Upper lobe of right lung (tissue), 1 donor: ENCODE data around the gene UBE2D1. TPM values are rescaled to one million over a fixed set of nuclear protein-coding genes. Genes with fewer than 3 reads are reported as not detected.

Source experiments
- ATAC-seq: fragments of 200-7000 bp; cut with Tn5 transposase; one replicate; pipeline ENCODE4 v1.9.1; 2020; ENCODE audit warnings: mild to moderate bottlenecking, moderate library complexity
- DNase-seq: peaks from one replicate; pipeline ENCODE4 v3.0.0-alpha.2; 2020
- H3K27ac ChIP-seq: fragments of 200-600 bp; one replicate; pipeline ENCODE4 v1.8.0; 2022
- H3K27me3 ChIP-seq: fragments of 200-600 bp; one replicate; pipeline ENCODE4 v1.8.0; 2022; ENCODE audit warnings: mild to moderate bottlenecking
- H3K36me3 ChIP-seq: fragments of 200-600 bp; one replicate; pipeline ENCODE4 v1.8.0; 2022
- H3K4me1 ChIP-seq: fragments of 200-600 bp; one replicate; pipeline ENCODE4 v1.8.0; 2022
- H3K4me3 ChIP-seq: fragments of 200-600 bp; one replicate; pipeline ENCODE4 v1.8.0; 2022; ENCODE audit warnings: mild to moderate bottlenecking
- H3K9me3 ChIP-seq: fragments of 200-600 bp; one replicate; pipeline ENCODE4 v1.8.0; 2022
- CTCF ChIP-seq: fragments of 200-600 bp; IDR thresholded peaks from one replicate; pipeline ENCODE4 v1.8.0; 2022; ENCODE audit warnings: antibody characterized with exemption
- intact Hi-C: fragments of 100-400 bp; cut with DNase I; formaldehyde crosslinking; loops from one replicate; pipeline ENCODE4 v1.11.0; 2022
- total RNA-seq: library from RNA; stranded (reverse); fragmentation: NEBNext Ultra II Directional; extraction: Animal tissue kit (Norgen Biotek cat#: 25700); gene quantifications from one replicate; pipeline ENCODE4 v1.2.1, GENCODE V29; 2021
- donor health status: DM: no; HTN: yes; CAD: no; lungs with severe emphysema.

Gene UBE2D1
- total RNA-seq, 1 donor from 2014 or later, result 18.2 TPM

DNA sequence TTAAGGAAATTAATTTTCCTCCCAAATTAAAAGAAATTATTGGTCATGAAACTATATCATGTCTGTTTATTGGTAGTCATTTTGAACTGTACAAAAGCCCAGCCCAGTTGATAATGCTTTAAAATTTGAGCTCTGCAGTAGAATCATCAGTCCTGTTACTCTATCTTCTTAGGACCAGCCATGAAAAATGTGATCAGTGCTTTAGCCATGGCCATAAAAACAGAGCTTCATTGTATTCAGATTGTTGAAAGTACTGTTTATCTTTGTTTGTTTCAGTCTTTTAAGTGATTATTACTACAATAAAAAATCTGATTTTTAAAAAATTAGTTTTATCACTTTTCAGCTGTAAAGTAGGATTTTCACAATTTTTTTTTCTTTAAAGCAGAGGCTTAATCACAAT is 36.7 kb downstream of the UBE2D1 start:
- TF ChIP-seq CTCF, result no peak
- intact Hi-C loops, result no loop called here
- DNase-seq (no peak), ATAC-seq (no peak)
- no peaks in the 10 kb centered on the region for H3K4me1 ChIP-seq
- H3K27me3 ChIP-seq, result no peaks in the 10 kb centered on the region
- no peak overlapping the region for H3K27ac ChIP-seq
- H3K4me3 ChIP-seq, result no peak overlapping the region
- H3K36me3 ChIP-seq, result no peaks in the 10 kb centered on the region
- no peaks in the 10 kb centered on the region for H3K9me3 ChIP-seq

- no peak for ATAC-seq
- no peak overlapping the region for H3K4me3 ChIP-seq
- H3K27ac ChIP-seq, result no peak overlapping the region
These were observed 38.0 kb downstream of the UBE2D1 start for GRCh38 chr10:58372607-58373441.

DNA sequence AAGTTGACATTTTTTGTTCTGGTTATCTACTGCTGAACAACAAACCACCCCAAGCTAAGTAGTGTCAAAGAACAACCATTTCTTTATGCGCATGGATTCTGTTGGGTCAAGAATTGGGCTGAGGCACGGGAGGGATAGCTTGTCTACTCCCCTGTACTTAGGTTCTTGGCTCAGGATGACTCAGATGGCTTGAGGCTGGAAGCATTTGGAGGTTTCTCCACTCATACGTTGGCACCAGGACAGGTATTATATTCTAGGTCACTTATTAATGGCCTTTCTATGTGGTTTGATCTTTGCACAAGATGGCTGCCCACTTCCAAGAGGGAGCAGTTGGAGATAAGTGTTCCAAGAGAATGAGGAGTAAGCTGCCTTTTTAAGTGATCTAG is 38.6 kb downstream of the UBE2D1 start:
- intact Hi-C loops, result no loop called here

More at GRCh38 chr10:58372607-58373441, 38.0 kb downstream of the UBE2D1 start:
- intact Hi-C loops, result no loop called here
- no peaks in the 10 kb centered on the region for H3K36me3 ChIP-seq
- H3K4me1 ChIP-seq, result no peaks in the 10 kb centered on the region
- TF ChIP-seq CTCF, result no peak
- H3K9me3 ChIP-seq, result no peaks in the 10 kb centered on the region
- no peaks in the 10 kb centered on the region for H3K27me3 ChIP-seq
- DNase-seq, result no peak

DNA sequence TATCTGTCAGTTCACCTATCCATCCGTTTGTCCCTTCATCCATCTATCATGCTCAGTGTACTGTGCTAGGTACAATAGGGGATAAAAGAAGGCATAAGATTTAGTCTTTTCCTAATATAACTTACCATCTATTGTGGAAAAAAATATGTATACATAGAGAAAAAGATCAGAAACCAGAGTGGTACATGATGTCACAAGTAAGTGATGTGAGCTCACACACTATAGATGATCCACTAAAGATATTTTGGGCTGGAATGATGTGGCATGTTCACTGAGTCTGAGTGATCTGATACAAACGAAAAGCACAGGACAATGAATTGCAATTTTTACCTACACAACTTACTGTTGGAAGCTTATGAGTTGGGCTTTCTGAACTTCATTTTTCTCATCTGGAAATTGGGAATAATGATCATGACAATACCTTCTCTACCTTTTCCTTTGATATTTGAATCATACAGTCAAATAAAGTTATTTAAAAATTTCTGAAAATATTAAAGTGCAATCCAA is 47.7 kb downstream of the UBE2D1 start:
- H3K4me3 ChIP-seq, result no peak overlapping the region
- H3K27ac ChIP-seq, result no peak overlapping the region
- peaks cover 6% of the 10 kb centered on the region for H3K36me3 ChIP-seq
- intact Hi-C loops, result no loop called here
- DNase-seq (no peak), ATAC-seq (no peak)
- H3K4me1 ChIP-seq, result peaks cover 13% of the 10 kb centered on the region
- H3K27me3 ChIP-seq, result no peaks in the 10 kb centered on the region
- H3K9me3 ChIP-seq, result no peaks in the 10 kb centered on the region
- TF ChIP-seq CTCF, result no peak

More for the DNA sequence above, 38.6 kb downstream of the UBE2D1 start:
- ATAC-seq, result no peak
- Histone ChIP-seq H3K9me3 (no peaks in the 10 kb centered on the region), H3K4me3 (no peak overlapping the region), H3K36me3 (no peaks in the 10 kb centered on the region), H3K27me3 (no peaks in the 10 kb centered on the region), H3K27ac (no peak overlapping the region), H3K4me1 (no peaks in the 10 kb centered on the region)
- TF ChIP-seq CTCF, result no peak
- no peak for DNase-seq

- Histone ChIP-seq H3K4me3 (peak overlapping the region; percentile 89), H3K27ac (peak overlapping the region; percentile 82), H3K36me3 (peaks cover 20% of the 10 kb centered on the region), H3K27me3 (no peaks in the 10 kb centered on the region), H3K4me1 (peaks cover 13% of the 10 kb centered on the region), H3K9me3 (no peaks in the 10 kb centered on the region)
- no peak for TF ChIP-seq CTCF
- no peak for DNase-seq
- intact Hi-C loops, result no loop called here
- peak; percentile 54 for ATAC-seq
These were observed 49.3 kb downstream of the UBE2D1 start for GRCh38 chr10:58384095-58384494.
